HG02798 (cell line): Measurements from ENCODE around the gene E2F2.

Source experiments
- ATAC-seq: cut with Tn5 transposase; IDR thresholded peaks from one replicate; pipeline ENCODE4 v1.9.1; 2021; ENCODE audit warnings: mild to moderate bottlenecking; ENCODE audit not compliant: unreplicated experiment, poor library complexity

Gene E2F2

GRCh38 chr1:23563755-23564374 is 32.8 kb upstream of the E2F2 start:
- ATAC-seq = no peak

GRCh38 chr1:23563003-23563402 is 32.0 kb upstream of the E2F2 start:
- no peak for ATAC-seq

GRCh38 chr1:23562137-23562876 is 31.3 kb upstream of the E2F2 start:
- ATAC-seq = no peak

GRCh38 chr1:23561813-23562100 is 30.7 kb upstream of the E2F2 start:
- ATAC-seq = no peak

- ATAC-seq = no peak
Observed at GRCh38 chr1:23561076-23561812, 30.2 kb upstream of the E2F2 start.

- ATAC-seq = no peak
Observed at GRCh38 chr1:23559985-23560741, 29.1 kb upstream of the E2F2 start.

- ATAC-seq = peak; percentile 74
Observed at GRCh38 chr1:23559136-23559984, 28.3 kb upstream of the E2F2 start, which contains the start of gene ID3. Gene ID3, minus strand, starts transcription at chr1:23559501. Its CDS starts 75 bp downstream, at chr1:23559426.

GRCh38 chr1:23558872-23559135 is 27.8 kb upstream of the E2F2 start:
- ATAC-seq = no peak

GRCh38 chr1:23558140-23558871 is 27.3 kb upstream of the E2F2 start:
- no peak for ATAC-seq

- ATAC-seq = no peak
Observed at GRCh38 chr1:23557471-23558124, 26.6 kb upstream of the E2F2 start.

GRCh38 chr1:23556635-23557470 is 25.8 kb upstream of the E2F2 start:
- no peak for ATAC-seq

GRCh38 chr1:23555986-23556634 is 25.1 kb upstream of the E2F2 start:
- ATAC-seq = no peak

- no peak for ATAC-seq
Observed at GRCh38 chr1:23555270-23555985, 24.4 kb upstream of the E2F2 start.

- ATAC-seq = peak; percentile 57
Observed at GRCh38 chr1:23554481-23555269, 23.6 kb upstream of the E2F2 start.

- ATAC-seq = no peak
Observed at GRCh38 chr1:23554127-23554480, 23.1 kb upstream of the E2F2 start.
